ENCODE data around the gene OR52B4. TPM values are rescaled to one million over a fixed set of nuclear protein-coding genes. Genes with fewer than 3 reads are reported as not detected.
"Not testable (repeated sequence)": the region's sequence is repeated elsewhere in the genome, so short reads cannot be mapped to it uniquely, and the experiment has no call there.

Gene OR52B4
- not detected in 2 replicates for total RNA-seq (2014; rRNA removed; shearing (Covaris generic))
- not detected in 2 replicates for total RNA-seq (2022)
- not detected for Bru-seq, nascent RNA
- BruChase-seq, experiment 1, labeled RNA remaining after a 6-hour chase, result not detected
- percentile 18 among the genes with signal in this experiment for BruChase-seq, experiment 2, labeled RNA remaining after a 2-hour chase
- long read RNA-seq, result 0 reads

- no peak for TF ChIP-seq EZH2phosphoT487 (IDR thresholded peaks at IDR 0.05; ENCODE audit: borderline replicate concordance, low read depth, low read length)
- TF ChIP-seq, protein P1, sequence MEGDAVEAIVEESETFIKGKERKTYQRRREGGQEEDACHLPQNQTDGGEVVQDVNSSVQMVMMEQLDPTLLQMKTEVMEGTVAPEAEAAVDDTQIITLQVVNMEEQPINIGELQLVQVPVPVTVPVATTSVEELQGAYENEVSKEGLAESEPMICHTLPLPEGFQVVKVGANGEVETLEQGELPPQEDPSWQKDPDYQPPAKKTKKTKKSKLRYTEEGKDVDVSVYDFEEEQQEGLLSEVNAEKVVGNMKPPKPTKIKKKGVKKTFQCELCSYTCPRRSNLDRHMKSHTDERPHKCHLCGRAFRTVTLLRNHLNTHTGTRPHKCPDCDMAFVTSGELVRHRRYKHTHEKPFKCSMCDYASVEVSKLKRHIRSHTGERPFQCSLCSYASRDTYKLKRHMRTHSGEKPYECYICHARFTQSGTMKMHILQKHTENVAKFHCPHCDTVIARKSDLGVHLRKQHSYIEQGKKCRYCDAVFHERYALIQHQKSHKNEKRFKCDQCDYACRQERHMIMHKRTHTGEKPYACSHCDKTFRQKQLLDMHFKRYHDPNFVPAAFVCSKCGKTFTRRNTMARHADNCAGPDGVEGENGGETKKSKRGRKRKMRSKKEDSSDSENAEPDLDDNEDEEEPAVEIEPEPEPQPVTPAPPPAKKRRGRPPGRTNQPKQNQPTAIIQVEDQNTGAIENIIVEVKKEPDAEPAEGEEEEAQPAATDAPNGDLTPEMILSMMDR (conservative IDR thresholded peaks at IDR 0.05; ENCODE audit: low read length), result no peak
- POLR2A ChIA-PET, result no interaction called here
These were observed at the start of gene OR52B4 for GRCh38 chr11:4368286-4368685. TSS of gene OR52B4 (minus strand) at chr11:4368386. CDS start at chr11:4368295, 91 bp downstream.

GRCh38 chr11:4416816-4417215, 48.6 kb upstream of the OR52B4 start:
- no TSS peak for BruUV-seq (replicated peaks)

More at GRCh38 chr11:4368286-4368685, at the start of gene OR52B4:
- Histone ChIP-seq H3K4me3 (ENCODE audit: low read depth, low read length, poor library complexity, severe bottlenecking) (no peak within 1 kb of the TSS), H3K4me1 (ENCODE audit: insufficient read depth, low read length, poor library complexity, severe bottlenecking) (no peaks in the 10 kb centered on the region), H3K36me3 (ENCODE audit: insufficient read depth, low read length) (no peaks in the 10 kb centered on the region), H3K9me3 (ENCODE audit: low read length) (no peaks in the 10 kb centered on the region), H3K27ac (ENCODE audit: low read depth, low read length, poor library complexity, severe bottlenecking) (no peak within 1 kb of the TSS), H3K4me2 (ENCODE audit: low read length) (no peak within 1 kb of the TSS), H3K9me2 (ENCODE audit: insufficient read depth, low read length) (no peaks in the 10 kb centered on the region), H4K20me1 (ENCODE audit: insufficient read depth, low read length) (no peaks in the 10 kb centered on the region), H3K79me2 (ENCODE audit: insufficient read depth, low read depth, low read length) (no peaks in the 10 kb centered on the region), H2AFZ (ENCODE audit: low read length) (no peak within 1 kb of the TSS)
- BruUV-seq (replicated peaks), result no TSS peak
- CTCF ChIA-PET (ENCODE audit: unreplicated experiment), result no interaction called here
- intact Hi-C loops (cut with micrococcal nuclease; ENCODE audit: unreplicated experiment), result no loop called here
- no peak for DNase-seq (ENCODE audit: low spot score)

DNA sequence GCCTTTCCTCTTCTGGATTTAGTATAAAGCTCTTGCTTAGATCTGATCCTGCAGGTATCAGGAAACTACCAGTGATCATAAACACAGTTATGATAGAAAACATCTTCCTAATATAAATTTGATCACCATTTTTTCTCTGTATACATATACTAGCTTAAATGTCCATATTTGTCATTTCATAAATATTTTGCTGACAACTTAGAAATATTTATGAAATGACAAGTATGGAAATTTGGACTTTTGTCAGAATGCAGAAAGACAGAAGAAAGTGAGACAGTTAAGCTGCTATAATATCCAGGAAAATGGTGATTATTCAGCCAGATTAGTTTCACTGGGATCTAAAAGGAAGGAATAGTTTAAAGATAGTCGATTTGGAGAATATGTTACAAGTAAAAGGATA, 48.1 kb upstream of the OR52B4 start:
- POLR2A ChIA-PET, result interaction anchor here (0.6 to 1.5 kb wide), 2 partner anchors 13 to 23 kb away, joined by 3 to 4 read pairs; partner anchors contain the start of gene TRIM21

More at GRCh38 chr11:4416816-4417215, 48.6 kb upstream of the OR52B4 start:
- Histone ChIP-seq H3K9me3 (ENCODE audit: low read length) (no peaks in the 10 kb centered on the region), H3K9me2 (ENCODE audit: insufficient read depth, low read length) (no peaks in the 10 kb centered on the region), H3K27ac (ENCODE audit: low read depth, low read length, poor library complexity, severe bottlenecking) (no peak overlapping the region), H3K36me3 (ENCODE audit: insufficient read depth, low read length) (no peaks in the 10 kb centered on the region), H2AFZ (ENCODE audit: low read length) (no peak overlapping the region), H3K4me3 (ENCODE audit: low read depth, low read length, poor library complexity, severe bottlenecking) (no peak overlapping the region), H3K79me2 (ENCODE audit: insufficient read depth, low read depth, low read length) (no peaks in the 10 kb centered on the region), H3K4me2 (ENCODE audit: low read length) (no peak overlapping the region), H3K4me1 (ENCODE audit: insufficient read depth, low read length, poor library complexity, severe bottlenecking) (no peaks in the 10 kb centered on the region), H4K20me1 (ENCODE audit: insufficient read depth, low read length) (no peaks in the 10 kb centered on the region)
- intact Hi-C loops (cut with micrococcal nuclease; ENCODE audit: unreplicated experiment), result no loop called here
- ChIA-PET POLR2A (interaction anchor here (1.2 to 1.5 kb wide), 2 partner anchors 13 to 23 kb away, joined by 3 to 4 read pairs; partner anchors contain the start of gene TRIM21), CTCF (ENCODE audit: unreplicated experiment) (no interaction called here)
- TF ChIP-seq, protein P1 (conservative IDR thresholded peaks at IDR 0.05; ENCODE audit: low read length), result no peak
- TF ChIP-seq EZH2phosphoT487 (IDR thresholded peaks at IDR 0.05; ENCODE audit: borderline replicate concordance, low read depth, low read length), result no peak
- DNase-seq (ENCODE audit: low spot score), result no peak

GRCh38 chr11:4406206-4406605, 38.0 kb upstream of the OR52B4 start:
- H3K36me3 ChIP-seq (ENCODE audit: insufficient read depth, low read length); CTCF ChIA-PET (ENCODE audit: unreplicated experiment); H3K27ac ChIP-seq (ENCODE audit: low read depth, low read length, poor library complexity, severe bottlenecking); H3K4me3 ChIP-seq (ENCODE audit: low read depth, low read length, poor library complexity, severe bottlenecking); DNase-seq (ENCODE audit: low spot score); intact Hi-C loops (cut with micrococcal nuclease; ENCODE audit: unreplicated experiment); H3K4me1 ChIP-seq (ENCODE audit: insufficient read depth, low read length, poor library complexity, severe bottlenecking); H3K4me2 ChIP-seq (ENCODE audit: low read length); H2AFZ ChIP-seq (ENCODE audit: low read length); H4K20me1 ChIP-seq (ENCODE audit: insufficient read depth, low read length); H3K9me2 ChIP-seq (ENCODE audit: insufficient read depth, low read length); H3K79me2 ChIP-seq (ENCODE audit: insufficient read depth, low read depth, low read length); POLR2A ChIA-PET; H3K9me3 ChIP-seq (ENCODE audit: low read length); BruUV-seq (replicated peaks): not testable (repeated sequence)

More for the DNA sequence above, 48.1 kb upstream of the OR52B4 start:
- no peak overlapping the region for H3K27ac ChIP-seq (ENCODE audit: low read depth, low read length, poor library complexity, severe bottlenecking)
- DNase-seq (ENCODE audit: low spot score), result no peak
- H3K36me3 ChIP-seq (ENCODE audit: insufficient read depth, low read length), result no peaks in the 10 kb centered on the region
- H3K4me2 ChIP-seq (ENCODE audit: low read length), result no peak overlapping the region
- BruUV-seq (replicated peaks), result no TSS peak
- TF ChIP-seq EZH2phosphoT487 (IDR thresholded peaks at IDR 0.05; ENCODE audit: borderline replicate concordance, low read depth, low read length), result no peak
- TF ChIP-seq, protein P1 (conservative IDR thresholded peaks at IDR 0.05; ENCODE audit: low read length), result no peak
- no peaks in the 10 kb centered on the region for H4K20me1 ChIP-seq (ENCODE audit: insufficient read depth, low read length)
- H3K9me2 ChIP-seq (ENCODE audit: insufficient read depth, low read length), result no peaks in the 10 kb centered on the region
- CTCF ChIA-PET (ENCODE audit: unreplicated experiment), result no interaction called here
- H3K9me3 ChIP-seq (ENCODE audit: low read length), result no peaks in the 10 kb centered on the region
- no peaks in the 10 kb centered on the region for H3K79me2 ChIP-seq (ENCODE audit: insufficient read depth, low read depth, low read length)
- intact Hi-C loops (cut with micrococcal nuclease; ENCODE audit: unreplicated experiment), result no loop called here
- no peak overlapping the region for H3K4me3 ChIP-seq (ENCODE audit: low read depth, low read length, poor library complexity, severe bottlenecking)
- H2AFZ ChIP-seq (ENCODE audit: low read length), result no peak overlapping the region
- no peaks in the 10 kb centered on the region for H3K4me1 ChIP-seq (ENCODE audit: insufficient read depth, low read length, poor library complexity, severe bottlenecking)

All from OCI-LY7 (cell line).